Brain microvascular endothelial cell (primary cell): Measurements from ENCODE around the gene RBM42.

Experiments used
- DNase-seq: peaks from one replicate; pipeline ENCODE4 v3.0.0-alpha.2; 2020
- H3K27ac ChIP-seq: fragments of 250-450 bp; sonication (Bioruptor Pico); 2 replicates; pipeline ENCODE4 v1.5.1; 2020; ENCODE audit warnings: mild to moderate bottlenecking, moderate library complexity
- H3K27me3 ChIP-seq: fragments of 250-450 bp; sonication (Bioruptor Pico); replicated peaks from 2 replicates; pipeline ENCODE4 v1.5.1; 2020; ENCODE audit warnings: mild to moderate bottlenecking
- H3K36me3 ChIP-seq: fragments of 250-450 bp; sonication (Bioruptor Pico); replicated peaks from 2 replicates; pipeline ENCODE4 v1.5.1; 2020; ENCODE audit warnings: mild to moderate bottlenecking
- H3K4me3 ChIP-seq: 2 replicates; pipeline ENCODE4 v1.5.1; 2011; ENCODE audit warnings: low read depth, mild to moderate bottlenecking, control low read depth, low read length, moderate library complexity
- in situ Hi-C: cut with HindIII; loops from 2 replicates; pipeline ENCODE4 v1.10.0; 2017; ENCODE audit warnings: low sequenced_read_pairs, low pct_ligation_motif_present
- TF ChIP-seq, protein P1 (sequence below): IDR thresholded peaks from 2 replicates; pipeline ENCODE4 v1.5.1; 2011; ENCODE audit warnings: low read depth, mild to moderate bottlenecking, moderate library complexity, low read length, control low read depth, inconsistent platforms; ENCODE audit errors: missing control alignments

Gene RBM42

DNA sequence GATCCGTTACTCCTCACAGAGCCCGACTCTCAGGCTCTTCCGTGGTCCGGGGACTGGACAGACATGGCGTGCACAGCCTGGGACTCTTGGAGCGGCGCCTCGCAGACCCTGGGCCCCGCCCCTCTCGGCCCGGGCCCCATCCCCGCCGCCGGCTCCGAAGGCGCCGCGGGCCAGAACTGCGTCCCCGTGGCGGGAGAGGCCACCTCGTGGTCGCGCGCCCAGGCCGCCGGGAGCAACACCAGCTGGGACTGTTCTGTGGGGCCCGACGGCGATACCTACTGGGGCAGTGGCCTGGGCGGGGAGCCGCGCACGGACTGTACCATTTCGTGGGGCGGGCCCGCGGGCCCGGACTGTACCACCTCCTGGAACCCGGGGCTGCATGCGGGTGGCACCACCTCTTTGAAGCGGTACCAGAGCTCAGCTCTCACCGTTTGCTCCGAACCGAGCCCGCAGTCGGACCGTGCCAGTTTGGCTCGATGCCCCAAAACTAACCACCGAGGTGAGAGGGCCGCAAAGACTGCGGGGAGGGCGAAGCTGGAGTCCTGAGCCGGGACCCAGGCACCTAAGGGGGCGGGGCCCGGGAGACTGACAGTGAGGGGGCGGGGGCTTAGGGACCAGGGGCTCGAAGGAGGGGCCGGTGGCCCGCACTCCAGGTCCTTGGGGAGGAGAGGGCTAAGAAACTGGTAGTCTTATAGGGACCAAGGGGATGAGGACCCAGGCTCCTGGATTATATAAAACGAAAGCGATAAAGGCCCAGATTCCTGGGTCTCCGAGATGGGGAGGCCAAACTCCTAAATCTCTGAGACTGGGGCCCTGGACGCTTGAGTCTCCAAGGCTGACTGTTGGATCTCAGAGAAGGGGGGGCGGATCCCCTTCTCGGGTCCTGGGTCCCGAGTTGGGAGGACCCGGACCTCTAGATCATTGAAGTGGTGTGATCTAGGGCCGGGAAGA, 14.7 kb downstream of the RBM42 start:
- in situ Hi-C loops: no loop called here

DNA sequence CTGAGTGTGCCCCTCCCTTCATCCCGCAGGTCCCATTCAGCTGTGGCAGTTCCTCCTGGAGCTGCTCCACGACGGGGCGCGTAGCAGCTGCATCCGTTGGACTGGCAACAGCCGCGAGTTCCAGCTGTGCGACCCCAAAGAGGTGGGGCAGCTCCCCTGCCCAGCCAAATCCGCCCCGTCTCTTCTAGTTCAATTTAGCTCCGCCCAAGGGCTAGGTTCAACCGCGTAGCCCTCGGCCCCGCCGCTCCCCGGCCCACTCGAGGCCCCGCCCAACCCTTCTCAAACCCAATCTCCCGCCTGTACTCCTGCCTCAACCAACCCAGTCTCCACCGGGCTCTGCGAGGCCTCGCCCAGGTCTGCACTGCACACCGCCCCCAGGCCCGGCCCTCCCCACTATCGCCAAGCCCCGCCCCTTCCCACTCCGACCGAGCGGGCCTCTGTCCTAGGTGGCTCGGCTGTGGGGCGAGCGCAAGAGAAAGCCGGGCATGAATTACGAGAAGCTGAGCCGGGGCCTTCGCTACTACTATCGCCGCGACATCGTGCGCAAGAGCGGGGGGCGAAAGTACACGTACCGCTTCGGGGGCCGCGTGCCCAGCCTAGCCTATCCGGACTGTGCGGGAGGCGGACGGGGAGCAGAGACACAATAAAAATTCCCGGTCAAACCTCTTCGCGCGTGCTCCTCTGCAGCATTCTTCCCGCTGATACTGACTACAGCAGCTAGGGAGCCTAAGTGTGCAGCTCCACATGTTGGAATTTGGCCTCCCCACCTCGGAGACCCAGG, 15.6 kb downstream of the RBM42 start:
- H3K27me3 ChIP-seq: no peaks in the 10 kb centered on the region
- peak overlapping the region; percentile 10 for H3K27ac ChIP-seq
- in situ Hi-C loops: no loop called here
- H3K4me3 ChIP-seq: peak overlapping the region; percentile 59
- DNase-seq: peak; percentile 94
- no peaks in the 10 kb centered on the region for H3K36me3 ChIP-seq
- TF ChIP-seq, protein P1, sequence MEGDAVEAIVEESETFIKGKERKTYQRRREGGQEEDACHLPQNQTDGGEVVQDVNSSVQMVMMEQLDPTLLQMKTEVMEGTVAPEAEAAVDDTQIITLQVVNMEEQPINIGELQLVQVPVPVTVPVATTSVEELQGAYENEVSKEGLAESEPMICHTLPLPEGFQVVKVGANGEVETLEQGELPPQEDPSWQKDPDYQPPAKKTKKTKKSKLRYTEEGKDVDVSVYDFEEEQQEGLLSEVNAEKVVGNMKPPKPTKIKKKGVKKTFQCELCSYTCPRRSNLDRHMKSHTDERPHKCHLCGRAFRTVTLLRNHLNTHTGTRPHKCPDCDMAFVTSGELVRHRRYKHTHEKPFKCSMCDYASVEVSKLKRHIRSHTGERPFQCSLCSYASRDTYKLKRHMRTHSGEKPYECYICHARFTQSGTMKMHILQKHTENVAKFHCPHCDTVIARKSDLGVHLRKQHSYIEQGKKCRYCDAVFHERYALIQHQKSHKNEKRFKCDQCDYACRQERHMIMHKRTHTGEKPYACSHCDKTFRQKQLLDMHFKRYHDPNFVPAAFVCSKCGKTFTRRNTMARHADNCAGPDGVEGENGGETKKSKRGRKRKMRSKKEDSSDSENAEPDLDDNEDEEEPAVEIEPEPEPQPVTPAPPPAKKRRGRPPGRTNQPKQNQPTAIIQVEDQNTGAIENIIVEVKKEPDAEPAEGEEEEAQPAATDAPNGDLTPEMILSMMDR: no peak

More for the DNA sequence above, 14.7 kb downstream of the RBM42 start:
- Histone ChIP-seq H3K27me3 (no peaks in the 10 kb centered on the region), H3K27ac (peak overlapping the region; percentile 39), H3K36me3 (peaks cover under 1% of the 10 kb centered on the region), H3K4me3 (peak overlapping the region; percentile 59)
- TF ChIP-seq, protein P1: no peak
- peak; percentile 63 for DNase-seq

DNA sequence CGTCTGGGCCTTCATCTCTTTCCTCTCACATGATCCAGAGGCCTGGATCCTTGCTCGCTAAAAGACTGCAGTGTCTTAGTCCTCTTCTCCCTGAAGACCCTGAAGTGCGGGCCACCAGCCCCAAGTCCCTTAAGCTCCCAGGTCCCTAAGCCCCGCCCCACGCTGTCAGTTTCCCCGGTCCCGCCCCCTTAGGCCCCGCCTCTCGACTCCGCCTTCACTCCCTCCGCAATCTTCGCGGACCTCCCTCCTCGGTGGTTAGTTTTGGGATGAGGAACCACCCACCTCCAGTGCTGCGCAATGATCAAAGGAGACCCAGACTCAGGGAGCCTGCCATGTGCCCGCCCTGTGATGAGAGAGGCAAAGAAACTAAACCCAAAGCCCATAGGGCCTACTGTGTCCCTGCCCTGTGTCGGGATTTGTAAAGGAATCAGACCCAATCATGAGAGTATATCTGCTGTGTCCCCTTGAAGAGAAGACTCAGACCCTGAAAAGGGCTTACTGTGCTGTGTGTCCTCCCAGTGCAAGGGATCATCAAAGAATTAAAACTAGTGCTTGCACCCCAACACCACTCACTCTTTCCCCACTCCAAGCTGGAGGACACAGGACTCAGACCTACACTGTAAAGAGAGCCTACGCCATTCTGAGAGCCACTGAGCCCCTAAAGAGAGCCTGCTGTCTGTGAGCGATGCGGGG, 16.3 kb downstream of the RBM42 start:
- peak; percentile 27 for DNase-seq
- Histone ChIP-seq H3K4me3 (peak overlapping the region; percentile 59), H3K27me3 (no peaks in the 10 kb centered on the region), H3K27ac (no peak overlapping the region), H3K36me3 (no peaks in the 10 kb centered on the region)
- TF ChIP-seq, protein P1: no peak
- in situ Hi-C loops: no loop called here

DNA sequence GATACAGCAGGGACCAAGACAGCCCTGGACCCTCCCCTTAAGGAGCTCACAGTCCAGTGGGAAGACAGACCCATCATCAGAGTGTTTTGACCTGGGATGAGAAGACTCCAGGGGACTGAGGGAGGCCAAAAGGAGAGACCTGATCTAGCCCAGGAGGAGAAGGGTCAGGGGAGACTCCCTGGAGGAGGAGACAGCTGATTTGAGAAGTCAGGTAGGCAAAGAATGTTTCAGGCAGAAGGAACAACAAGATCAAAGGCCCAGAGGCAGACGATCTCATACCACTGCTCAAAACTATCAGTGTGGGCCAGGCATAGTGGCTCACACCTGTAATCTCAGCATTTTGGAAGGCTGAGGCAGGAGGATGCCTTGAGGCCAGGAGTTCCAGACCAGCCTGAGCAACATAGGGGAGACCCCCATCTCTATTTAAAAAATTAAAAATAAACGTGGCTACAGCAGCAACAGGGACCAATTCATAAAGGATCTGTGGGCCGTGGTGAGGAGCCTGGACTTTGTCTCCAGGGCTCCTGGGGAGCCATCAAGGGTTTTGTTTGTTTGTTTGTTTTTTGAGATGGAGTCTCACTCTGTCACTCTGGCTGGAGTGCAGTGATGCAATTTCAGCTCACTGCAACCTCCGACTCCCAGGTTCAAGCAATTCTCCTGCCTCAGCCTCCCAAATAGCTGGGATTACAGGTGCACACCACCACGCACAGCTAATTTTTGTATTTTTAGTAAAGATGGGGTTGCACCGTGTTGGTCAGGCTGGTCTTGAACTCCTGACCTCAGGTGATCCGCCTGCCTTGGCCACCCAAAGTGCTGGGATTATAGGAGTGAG, 17.1 kb downstream of the RBM42 start:
- in situ Hi-C loops: no loop called here
- no peak overlapping the region for H3K4me3 ChIP-seq
- TF ChIP-seq, protein P1: no peak
- H3K27me3 ChIP-seq: no peaks in the 10 kb centered on the region
- DNase-seq: no peak
- no peaks in the 10 kb centered on the region for H3K36me3 ChIP-seq
- no peak overlapping the region for H3K27ac ChIP-seq
